ENCODE data around the gene YIPF2. TPM values are rescaled to one million over a fixed set of nuclear protein-coding genes. Genes with fewer than 3 reads are reported as not detected.

Gene YIPF2
- total and polyA plus RNA-seq, 8 donors: 0.58 to 72.3 (median 28.6) TPM

DNA sequence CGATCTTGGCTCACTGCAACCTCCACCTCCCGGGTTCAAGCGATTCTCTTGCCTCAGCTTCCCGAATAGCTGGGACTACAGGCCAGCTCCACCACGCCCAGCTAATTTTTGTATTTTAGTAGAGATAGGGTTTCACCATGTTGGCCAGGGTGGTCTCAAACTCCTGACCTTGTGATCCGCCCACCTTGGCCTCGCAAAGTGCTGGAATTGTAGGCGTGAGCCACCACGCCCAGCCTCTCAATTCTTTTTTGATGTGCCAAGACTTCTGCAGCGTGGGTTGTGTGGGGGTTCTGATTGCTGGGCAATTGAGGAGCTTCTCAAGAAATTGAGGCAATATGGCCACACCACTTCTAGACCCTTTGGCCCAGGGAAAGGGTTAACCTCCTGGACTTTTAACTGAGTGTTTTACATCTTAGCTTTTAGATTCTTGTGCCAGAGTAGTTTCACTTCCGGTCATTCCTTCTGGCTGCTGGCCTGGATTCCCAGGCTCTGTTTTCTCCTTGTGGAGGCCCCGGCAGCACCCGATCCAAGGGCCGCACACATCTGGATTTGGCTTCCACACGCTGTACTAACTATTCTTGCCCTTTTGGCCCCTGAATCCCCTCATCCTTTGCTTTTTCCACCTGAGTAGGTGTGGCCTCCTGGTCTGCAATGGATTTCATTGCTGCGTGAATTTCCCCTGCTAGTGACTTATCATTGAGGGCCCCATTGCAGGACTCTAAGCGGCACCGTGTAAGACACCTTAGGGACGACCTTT, 47.1 kb upstream of the YIPF2 start:
- no peaks in the 10 kb centered on the region for H3K9me3 ChIP-seq
- peak overlapping the region; percentile 58 to 80 (median 76) for H3K27ac ChIP-seq
- H3K36me3 ChIP-seq: no peaks in the 10 kb centered on the region
- H3K4me3 ChIP-seq: peak overlapping the region; percentile 6 to 27 (median 8)
- peaks cover 24 to 43% (median 32%) of the 10 kb centered on the region in 4 donors for H3K4me1 ChIP-seq
- 44 to 57% (median 46%) methylated on average over 19 of the region's 19 CpGs for whole genome bisulfite sequencing, 5 donors
- intact Hi-C loops (cut with DNase I; ENCODE audit: low total_unique reads): no loop called here
- TF ChIP-seq, protein P1, sequence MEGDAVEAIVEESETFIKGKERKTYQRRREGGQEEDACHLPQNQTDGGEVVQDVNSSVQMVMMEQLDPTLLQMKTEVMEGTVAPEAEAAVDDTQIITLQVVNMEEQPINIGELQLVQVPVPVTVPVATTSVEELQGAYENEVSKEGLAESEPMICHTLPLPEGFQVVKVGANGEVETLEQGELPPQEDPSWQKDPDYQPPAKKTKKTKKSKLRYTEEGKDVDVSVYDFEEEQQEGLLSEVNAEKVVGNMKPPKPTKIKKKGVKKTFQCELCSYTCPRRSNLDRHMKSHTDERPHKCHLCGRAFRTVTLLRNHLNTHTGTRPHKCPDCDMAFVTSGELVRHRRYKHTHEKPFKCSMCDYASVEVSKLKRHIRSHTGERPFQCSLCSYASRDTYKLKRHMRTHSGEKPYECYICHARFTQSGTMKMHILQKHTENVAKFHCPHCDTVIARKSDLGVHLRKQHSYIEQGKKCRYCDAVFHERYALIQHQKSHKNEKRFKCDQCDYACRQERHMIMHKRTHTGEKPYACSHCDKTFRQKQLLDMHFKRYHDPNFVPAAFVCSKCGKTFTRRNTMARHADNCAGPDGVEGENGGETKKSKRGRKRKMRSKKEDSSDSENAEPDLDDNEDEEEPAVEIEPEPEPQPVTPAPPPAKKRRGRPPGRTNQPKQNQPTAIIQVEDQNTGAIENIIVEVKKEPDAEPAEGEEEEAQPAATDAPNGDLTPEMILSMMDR (IDR thresholded peaks at IDR 0.05): no peak
- TF ChIP-seq EP300 (IDR thresholded peaks at IDR 0.05) (no peak), POLR2A (IDR thresholded peaks at IDR 0.05) (no peak), POLR2AphosphoS5 (IDR thresholded peaks at IDR 0.05) (peak in 1 of 3 donors; percentile 11)
- DNase-seq: peak; percentile 67 to 87
- H3K27me3 ChIP-seq: no peaks in the 10 kb centered on the region

DNA sequence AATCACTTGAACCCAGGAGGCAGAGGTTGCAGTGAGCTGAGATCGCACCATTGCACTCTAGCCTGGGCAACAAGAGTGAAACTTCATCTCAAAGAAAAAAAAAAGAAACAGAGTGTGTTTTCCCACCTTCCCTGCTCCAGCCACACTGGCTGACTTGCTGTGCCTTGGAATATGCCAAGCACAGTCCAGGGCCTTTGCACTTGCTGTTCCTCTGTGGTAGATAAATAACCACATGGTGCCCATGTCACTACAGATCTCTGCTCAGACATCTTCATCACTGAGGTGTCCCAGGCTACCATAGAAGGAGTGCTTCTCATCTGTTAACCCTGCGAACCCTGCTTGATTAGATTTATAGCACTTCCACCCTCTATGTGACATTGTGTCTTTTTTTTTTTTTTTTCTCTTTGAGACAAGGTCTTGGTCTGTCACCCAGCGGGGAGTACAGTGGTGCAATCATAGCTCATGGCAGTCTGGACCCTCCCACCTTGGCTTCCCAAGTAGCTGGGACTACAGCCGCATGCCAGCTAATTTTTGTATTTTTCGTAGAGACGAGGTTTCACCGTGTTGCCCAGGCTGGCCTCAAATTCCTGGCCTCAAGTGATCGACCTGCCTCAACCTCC, 42.8 kb upstream of the YIPF2 start:
- TF ChIP-seq POLR2AphosphoS5 (IDR thresholded peaks at IDR 0.05) (no peak), EP300 (IDR thresholded peaks at IDR 0.05) (no peak), POLR2A (IDR thresholded peaks at IDR 0.05) (no peak)
- TF ChIP-seq, protein P1 (IDR thresholded peaks at IDR 0.05): no peak
- no peak for DNase-seq
- Histone ChIP-seq H3K4me1 (peaks cover 10 to 48% (median 24%) of the 10 kb centered on the region in 4 donors), H3K27ac (no peak overlapping the region), H3K27me3 (no peaks in the 10 kb centered on the region), H3K36me3 (no peaks in the 10 kb centered on the region), H3K9me3 (no peaks in the 10 kb centered on the region), H3K4me3 (no peak overlapping the region)
- WGBS, 5 donors: 86 to 97% (median 96%) methylated on average over 8 of the region's 8 CpGs
- intact Hi-C loops (cut with DNase I; ENCODE audit: low total_unique reads): no loop called here

DNA sequence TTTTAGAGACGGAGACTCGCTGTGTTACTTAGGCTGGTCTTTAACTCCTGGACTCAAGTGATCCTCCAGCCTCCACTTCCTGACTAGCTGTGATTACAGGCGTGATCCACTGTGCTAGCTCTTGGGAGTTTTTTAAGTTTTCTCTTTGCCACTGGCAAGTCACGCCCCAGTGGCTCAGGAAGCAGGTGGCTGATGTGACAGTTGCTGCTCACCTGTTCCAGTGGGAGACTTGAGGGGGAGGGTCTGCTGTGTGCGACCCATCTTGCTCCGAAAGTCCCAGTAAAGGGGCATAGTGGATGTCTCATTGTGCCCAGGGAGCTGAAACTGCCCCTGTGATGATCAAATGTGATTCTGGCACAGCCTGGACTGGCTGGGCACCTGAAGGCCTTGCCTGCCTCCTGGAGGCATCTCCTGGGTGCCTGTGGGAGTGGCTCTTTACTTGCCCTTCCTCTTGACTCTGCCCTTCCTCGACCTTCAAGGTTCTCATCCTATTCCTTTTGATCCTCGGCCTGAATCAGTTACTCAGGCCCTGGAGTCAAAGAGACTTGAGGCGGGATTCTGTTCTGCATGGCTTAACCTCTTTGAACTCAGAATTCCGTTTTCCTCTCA, 40.2 kb upstream of the YIPF2 start:
- intact Hi-C loops (cut with DNase I; ENCODE audit: low total_unique reads): no loop called here
- Histone ChIP-seq H3K4me1 (peaks cover 0 to 55% (median 15%) of the 10 kb centered on the region in 4 donors), H3K4me3 (no peak overlapping the region), H3K27me3 (no peaks in the 10 kb centered on the region), H3K9me3 (no peaks in the 10 kb centered on the region), H3K36me3 (no peaks in the 10 kb centered on the region), H3K27ac (peak overlapping the region in 2 of 5 donors; percentile 28 to 42)
- WGBS, 5 donors: 54 to 70% (median 60%) methylated on average over 8 to 10 of the region's 10 CpGs
- DNase-seq: no peak
- TF ChIP-seq POLR2AphosphoS5 (IDR thresholded peaks at IDR 0.05) (no peak), EP300 (IDR thresholded peaks at IDR 0.05) (no peak), POLR2A (IDR thresholded peaks at IDR 0.05) (no peak)
- TF ChIP-seq, protein P1 (IDR thresholded peaks at IDR 0.05): no peak

DNA sequence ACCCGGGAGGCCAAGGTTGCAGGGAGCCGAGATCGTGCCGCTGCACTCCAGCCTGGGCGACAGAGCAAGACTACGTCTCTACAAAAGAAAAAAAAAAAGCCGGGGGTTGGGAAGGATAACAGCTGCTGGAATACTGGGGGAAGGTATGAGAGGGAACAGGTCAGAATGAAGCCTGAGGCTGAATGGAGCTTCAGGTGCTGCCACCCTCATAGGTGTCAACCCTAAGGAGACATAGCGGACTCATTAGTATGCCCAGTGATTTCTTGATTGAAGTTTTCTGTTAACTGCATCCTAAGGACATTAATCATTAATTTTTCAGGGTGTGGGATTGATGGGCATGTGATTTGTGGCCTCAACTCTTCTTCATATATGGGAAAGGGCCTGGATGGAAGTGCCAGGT, 38.4 kb upstream of the YIPF2 start:
- 79 to 92% (median 88%) methylated on average over 7 to 8 of the region's 8 CpGs for WGBS, 5 donors

More for the DNA sequence above, 38.4 kb upstream of the YIPF2 start:
- H3K9me3 ChIP-seq: no peaks in the 10 kb centered on the region
- H3K4me3 ChIP-seq: no peak overlapping the region
- TF ChIP-seq POLR2A (IDR thresholded peaks at IDR 0.05) (no peak), EP300 (IDR thresholded peaks at IDR 0.05) (no peak), POLR2AphosphoS5 (IDR thresholded peaks at IDR 0.05) (no peak)
- TF ChIP-seq, protein P1 (IDR thresholded peaks at IDR 0.05): no peak
- no peak for DNase-seq
- peaks cover 11 to 73% (median 33%) of the 10 kb centered on the region in 4 donors for H3K4me1 ChIP-seq
- H3K36me3 ChIP-seq: no peaks in the 10 kb centered on the region
- intact Hi-C loops (cut with DNase I; ENCODE audit: low total_unique reads): no loop called here
- H3K27me3 ChIP-seq: no peaks in the 10 kb centered on the region
- H3K27ac ChIP-seq: no peak overlapping the region
